Activated T-cell treated with anti-CD3 and anti-CD28 coated beads, Interleukin-2, amount 50 U/mL, for 24 hours (primary cell): ENCODE data around the gene PACS2.
A peak's percentile ranks its signal among the peaks of the same experiment; 100 is the strongest.
"Not testable (repeated sequence)": the region's sequence is repeated elsewhere in the genome, so short reads cannot be mapped to it uniquely, and the experiment has no call there.

Experiments used
- DNase-seq: peaks from one replicate; pipeline ENCODE4 v3.0.0-alpha.2; 2020
- H3K27ac Mint-ChIP-seq: 2 replicates; pipeline ENCODE4 v1.8.0; 2020; ENCODE audit warnings: mild to moderate bottlenecking, mixed read lengths
- H3K27me3 Mint-ChIP-seq: 2 replicates; pipeline ENCODE4 v1.8.0; 2020; ENCODE audit warnings: mixed read lengths
- H3K36me3 Mint-ChIP-seq: 2 replicates; pipeline ENCODE4 v1.8.0; 2020; ENCODE audit warnings: low read depth, mixed read lengths
- H3K4me1 Mint-ChIP-seq: 2 replicates; pipeline ENCODE4 v1.8.0; 2020; ENCODE audit warnings: low read depth, mixed read lengths
- H3K4me3 Mint-ChIP-seq: 2 replicates; pipeline ENCODE4 v1.8.0; 2020; ENCODE audit warnings: mild to moderate bottlenecking, moderate library complexity, mixed read lengths
- H3K9me3 Mint-ChIP-seq: 2 replicates; pipeline ENCODE4 v1.8.0; 2020; ENCODE audit warnings: mixed read lengths

PACS2 gene

DNA sequence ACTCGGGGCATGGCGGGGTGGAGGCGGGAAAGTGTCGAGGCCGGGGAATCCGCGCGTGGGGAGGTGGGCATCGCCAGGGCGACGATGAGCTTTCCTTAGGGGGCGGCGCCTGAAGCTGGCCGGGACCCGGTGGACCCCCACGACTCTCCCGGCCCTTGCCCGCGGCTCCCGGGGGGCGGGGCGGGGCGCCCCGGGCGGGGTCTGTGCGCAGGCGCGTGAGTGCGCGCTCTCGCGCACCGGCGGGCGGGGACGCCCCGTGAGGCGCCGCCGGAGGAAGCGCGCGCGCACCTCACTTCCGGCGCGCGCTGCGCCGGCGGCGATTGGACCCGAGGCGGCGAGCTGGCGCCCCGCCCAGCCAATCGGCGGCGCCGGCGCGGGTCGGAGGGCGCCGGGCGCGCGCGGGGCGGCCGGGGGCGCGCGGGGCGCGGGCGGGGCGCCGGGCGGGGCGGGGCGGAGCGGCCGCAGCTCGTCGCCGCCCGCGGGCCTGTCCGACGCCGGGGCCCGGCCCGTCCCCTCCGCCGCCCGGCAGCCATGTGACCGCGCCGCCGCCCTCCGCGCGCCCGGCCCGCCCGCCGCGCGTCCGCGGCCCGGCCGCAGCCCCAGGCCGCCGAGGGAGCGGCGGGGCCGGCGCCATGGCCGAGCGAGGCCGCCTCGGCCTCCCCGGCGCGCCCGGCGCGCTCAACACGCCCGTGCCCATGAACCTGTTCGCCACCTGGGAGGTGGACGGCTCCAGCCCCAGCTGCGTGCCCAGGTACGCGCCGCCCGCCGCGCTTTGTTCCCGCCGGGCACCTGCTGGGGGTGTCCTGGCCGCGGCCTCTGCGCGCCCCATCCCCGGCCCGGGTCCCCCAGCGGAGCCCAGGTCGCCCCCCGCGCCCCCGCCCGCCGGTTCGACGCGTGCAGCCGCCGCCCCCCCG lies at the start of gene PACS2:
TSS of gene PACS2 (plus strand) at position 462 of the 914 bp plus-strand sequence. CDS start at position 633, 171 bp downstream.
- Mint-ChIP-seq H3K36me3 (peaks cover 6% of the 10 kb centered on the region), H3K9me3 (no peaks in the 10 kb centered on the region), H3K27me3 (no peaks in the 10 kb centered on the region), H3K4me3 (peak within 1 kb of the TSS; percentile 86), H3K27ac (peak within 1 kb of the TSS; percentile 88), H3K4me1 (peaks cover 36% of the 10 kb centered on the region)
- DNase-seq: peak; percentile 87

DNA sequence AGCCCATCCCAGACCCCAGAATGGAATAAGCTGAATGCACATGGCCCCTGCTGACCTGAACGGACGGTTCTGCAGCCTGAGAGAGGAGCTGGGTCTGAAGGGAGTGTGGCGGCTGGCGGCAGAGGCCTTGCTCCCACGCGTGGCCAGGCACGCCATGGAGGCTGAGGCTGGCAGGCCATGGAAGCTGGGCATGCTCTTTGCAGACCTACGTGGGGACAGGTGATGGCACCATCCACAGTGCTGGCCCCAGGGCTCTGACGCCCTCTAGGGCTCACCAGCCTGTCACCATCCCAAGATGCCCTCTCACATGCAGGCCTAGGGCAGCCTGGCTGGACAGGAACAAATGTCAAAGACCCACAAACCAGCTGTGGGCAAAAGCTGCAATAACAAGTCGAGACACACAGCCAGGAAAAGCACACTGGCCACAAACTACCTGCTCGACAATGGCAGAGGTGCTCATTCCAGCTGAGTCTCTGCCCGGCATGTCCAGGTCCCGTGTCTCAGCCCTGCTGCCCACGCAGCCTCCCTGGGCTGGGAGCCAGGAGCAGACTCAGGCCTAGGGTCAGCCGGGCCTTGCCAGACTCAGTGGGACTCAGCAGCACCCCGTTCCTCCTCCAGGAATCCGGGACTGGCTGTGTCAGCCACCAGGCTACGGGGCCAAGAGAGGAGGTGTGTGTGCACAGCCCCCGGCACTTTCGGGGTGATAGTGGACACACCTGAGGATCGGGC lies 46.6 kb upstream of the PACS2 start:
- H3K36me3 Mint-ChIP-seq: peaks cover 31% of the 10 kb centered on the region
- no peaks in the 10 kb centered on the region for H3K9me3 Mint-ChIP-seq
- no peak overlapping the region for H3K27ac Mint-ChIP-seq
- no peak overlapping the region for H3K4me3 Mint-ChIP-seq
- no peak for DNase-seq
- peaks cover 2% of the 10 kb centered on the region for H3K4me1 Mint-ChIP-seq
- no peaks in the 10 kb centered on the region for H3K27me3 Mint-ChIP-seq

DNA sequence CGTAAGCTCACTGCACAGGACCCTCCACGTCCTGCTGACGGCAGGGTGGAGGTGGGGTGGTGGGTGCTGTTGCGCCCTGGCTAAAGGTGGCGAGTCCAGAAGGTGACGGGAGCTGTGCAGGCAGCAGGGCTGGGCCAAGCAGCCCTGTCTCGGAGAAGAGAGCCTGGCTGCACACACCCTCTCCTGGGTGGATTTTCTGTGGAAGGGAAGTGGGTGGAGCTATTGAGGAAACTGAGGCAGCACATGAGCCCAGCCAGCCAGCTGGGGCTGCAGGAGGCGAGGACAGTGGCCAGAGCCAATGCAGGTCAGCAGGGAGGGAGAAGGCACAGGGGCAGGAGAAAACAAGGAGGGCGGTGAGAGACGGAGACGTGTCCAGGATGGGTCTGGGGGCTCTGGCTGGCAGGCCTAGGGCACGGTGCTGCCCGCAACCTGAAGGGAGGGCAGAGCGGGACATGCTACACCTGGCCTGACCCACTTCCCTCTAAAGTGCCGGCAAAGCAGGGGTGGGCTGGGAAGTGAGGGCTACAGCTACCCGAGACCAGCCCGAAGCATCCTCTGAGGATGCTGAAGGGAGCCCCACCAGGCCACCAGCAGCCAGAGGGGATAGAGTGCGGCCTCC lies 45.7 kb upstream of the PACS2 start:
- no peak for DNase-seq
- H3K27ac Mint-ChIP-seq: no peak overlapping the region
- H3K4me3 Mint-ChIP-seq: no peak overlapping the region
- no peaks in the 10 kb centered on the region for H3K27me3 Mint-ChIP-seq
- no peaks in the 10 kb centered on the region for H3K9me3 Mint-ChIP-seq
- peaks cover 2% of the 10 kb centered on the region for H3K4me1 Mint-ChIP-seq
- H3K36me3 Mint-ChIP-seq: peaks cover 27% of the 10 kb centered on the region

DNA sequence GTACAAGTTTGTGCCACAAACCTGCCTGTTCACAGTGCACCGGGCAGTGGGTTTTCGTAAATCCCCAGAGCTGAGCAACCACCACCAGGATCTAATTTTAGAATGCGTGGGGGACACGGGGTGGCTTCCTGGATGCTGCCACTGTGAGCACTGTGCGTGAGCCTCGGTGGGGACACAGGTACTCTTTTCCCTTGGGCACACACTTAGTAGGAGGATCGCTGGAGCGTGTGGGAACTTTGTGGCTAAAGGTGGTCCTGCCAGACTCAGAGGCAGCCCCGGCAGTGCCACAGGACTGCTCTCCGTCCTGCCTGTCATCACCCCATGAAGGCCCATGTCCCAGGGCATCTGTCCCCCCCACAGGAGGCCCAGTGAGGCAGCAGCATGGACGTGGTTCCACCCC lies 45.1 kb upstream of the PACS2 start:
- no peak for DNase-seq
- no peaks in the 10 kb centered on the region for H3K27me3 Mint-ChIP-seq
- H3K9me3 Mint-ChIP-seq: no peaks in the 10 kb centered on the region
- H3K36me3 Mint-ChIP-seq: peaks cover 24% of the 10 kb centered on the region
- H3K4me3 Mint-ChIP-seq: no peak overlapping the region
- H3K4me1 Mint-ChIP-seq: peaks cover 2% of the 10 kb centered on the region
- H3K27ac Mint-ChIP-seq: no peak overlapping the region

DNA sequence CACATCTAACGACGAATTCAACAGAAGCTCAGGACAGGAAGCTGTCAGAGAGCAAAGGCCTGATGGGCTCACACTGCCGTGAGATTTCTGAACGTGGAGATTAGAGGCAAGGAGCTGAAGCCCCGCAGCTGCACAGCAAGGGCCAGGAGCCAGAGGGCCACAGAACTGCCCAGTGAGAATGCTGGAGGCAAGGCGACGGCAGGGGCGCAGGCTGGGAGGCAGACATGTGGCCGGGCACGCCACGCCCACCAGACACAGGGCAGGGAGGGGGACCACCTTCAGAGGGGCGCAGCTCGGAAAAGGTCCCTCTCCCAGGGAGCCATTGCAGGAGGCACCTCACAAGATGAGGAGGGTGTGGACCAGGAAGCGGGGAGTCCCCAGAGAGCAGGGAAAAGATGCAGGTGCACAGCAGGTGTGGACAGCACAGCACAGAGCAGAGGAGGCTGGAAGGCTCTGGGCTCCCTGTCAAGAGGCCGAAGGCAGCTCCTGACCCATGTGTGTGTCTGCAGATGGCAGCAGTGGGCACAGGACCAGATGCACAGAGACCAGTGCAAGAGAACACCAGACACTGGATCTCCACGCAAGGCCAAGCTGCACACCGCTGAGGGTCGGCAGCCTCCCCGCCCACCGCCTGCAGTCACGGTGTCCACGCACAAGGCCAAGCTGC lies 43.2 kb upstream of the PACS2 start:
- peaks cover 2% of the 10 kb centered on the region for H3K4me1 Mint-ChIP-seq
- no peak overlapping the region for H3K4me3 Mint-ChIP-seq
- peaks cover 20% of the 10 kb centered on the region for H3K36me3 Mint-ChIP-seq
- no peak overlapping the region for H3K27ac Mint-ChIP-seq
- no peaks in the 10 kb centered on the region for H3K27me3 Mint-ChIP-seq
- DNase-seq: no peak
- no peaks in the 10 kb centered on the region for H3K9me3 Mint-ChIP-seq

DNA sequence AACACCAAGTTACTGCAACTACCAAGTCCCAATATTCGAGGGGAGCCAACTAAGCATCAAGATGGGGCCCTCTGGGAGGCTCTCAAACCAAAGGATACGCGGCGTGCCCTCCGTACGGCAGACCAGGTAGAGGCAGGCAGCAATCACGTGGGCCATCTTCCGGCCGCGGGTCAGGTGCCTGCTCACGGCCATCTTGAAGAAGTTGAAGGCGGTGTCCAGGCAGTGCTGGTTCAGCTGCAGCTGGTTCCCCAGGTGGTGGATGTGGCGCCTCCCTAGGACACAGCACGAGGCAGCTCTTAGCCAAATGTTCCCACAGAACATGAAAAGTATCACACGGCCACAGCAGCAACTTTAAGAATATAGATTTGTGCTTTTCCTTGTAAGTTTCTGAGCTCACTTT lies 41.9 kb upstream of the PACS2 start:
- H3K27ac Mint-ChIP-seq: no peak overlapping the region
- no peaks in the 10 kb centered on the region for H3K9me3 Mint-ChIP-seq

DNA sequence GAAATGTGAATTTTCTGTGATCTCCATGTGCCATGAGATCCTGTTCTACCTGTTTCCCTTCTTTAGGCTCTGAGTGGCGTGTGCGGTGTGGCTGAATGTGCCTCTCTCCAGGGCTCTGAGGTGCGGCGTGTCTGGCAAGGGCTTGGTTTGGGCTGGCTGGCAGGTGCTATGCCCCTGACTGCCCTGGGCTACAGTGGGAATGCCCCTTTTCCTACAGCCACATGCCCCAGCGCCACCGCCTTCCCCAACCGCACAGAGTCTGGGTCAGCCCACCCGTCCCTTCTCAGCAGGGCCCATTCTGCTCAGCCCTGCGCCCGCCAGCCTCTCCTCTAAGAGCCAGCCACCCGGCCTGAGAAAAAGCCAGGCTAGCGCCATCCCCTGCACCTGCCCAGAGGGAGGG lies 41.5 kb upstream of the PACS2 start:
- Mint-ChIP-seq H3K27me3 (no peaks in the 10 kb centered on the region), H3K4me3 (no peak overlapping the region), H3K27ac (no peak overlapping the region), H3K36me3 (peaks cover 15% of the 10 kb centered on the region), H3K4me1 (peaks cover 2% of the 10 kb centered on the region), H3K9me3 (no peaks in the 10 kb centered on the region)
- DNase-seq: no peak

More for the DNA sequence above, 41.9 kb upstream of the PACS2 start:
- peaks cover 17% of the 10 kb centered on the region for H3K36me3 Mint-ChIP-seq
- no peaks in the 10 kb centered on the region for H3K27me3 Mint-ChIP-seq
- peaks cover 2% of the 10 kb centered on the region for H3K4me1 Mint-ChIP-seq
- H3K4me3 Mint-ChIP-seq: no peak overlapping the region
- DNase-seq: no peak

DNA sequence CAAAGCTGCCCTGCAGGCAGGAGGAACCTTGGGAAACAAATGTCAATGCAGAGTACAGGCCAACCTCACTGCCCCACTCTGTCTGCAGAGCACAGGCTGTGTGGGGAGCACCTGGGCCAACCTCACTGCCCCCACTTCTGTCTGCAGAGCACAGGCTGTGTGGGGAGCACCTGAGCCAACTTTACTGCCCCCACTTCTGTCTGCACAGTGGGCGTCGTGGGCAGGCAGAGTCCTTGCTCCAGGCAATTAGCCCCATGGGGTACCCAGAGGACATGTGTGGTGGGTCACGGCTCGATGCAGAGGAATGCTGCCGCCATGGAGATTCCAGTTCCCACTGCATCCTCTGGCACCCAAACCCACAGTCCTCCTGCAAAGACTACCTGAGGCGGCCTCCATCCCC lies 39.9 kb upstream of the PACS2 start:
- Mint-ChIP-seq H3K9me3 (no peaks in the 10 kb centered on the region), H3K36me3 (peaks cover 8% of the 10 kb centered on the region), H3K4me1 (peaks cover 3% of the 10 kb centered on the region), H3K27ac (no peak overlapping the region), H3K4me3 (no peak overlapping the region), H3K27me3 (no peaks in the 10 kb centered on the region)
- no peak for DNase-seq

DNA sequence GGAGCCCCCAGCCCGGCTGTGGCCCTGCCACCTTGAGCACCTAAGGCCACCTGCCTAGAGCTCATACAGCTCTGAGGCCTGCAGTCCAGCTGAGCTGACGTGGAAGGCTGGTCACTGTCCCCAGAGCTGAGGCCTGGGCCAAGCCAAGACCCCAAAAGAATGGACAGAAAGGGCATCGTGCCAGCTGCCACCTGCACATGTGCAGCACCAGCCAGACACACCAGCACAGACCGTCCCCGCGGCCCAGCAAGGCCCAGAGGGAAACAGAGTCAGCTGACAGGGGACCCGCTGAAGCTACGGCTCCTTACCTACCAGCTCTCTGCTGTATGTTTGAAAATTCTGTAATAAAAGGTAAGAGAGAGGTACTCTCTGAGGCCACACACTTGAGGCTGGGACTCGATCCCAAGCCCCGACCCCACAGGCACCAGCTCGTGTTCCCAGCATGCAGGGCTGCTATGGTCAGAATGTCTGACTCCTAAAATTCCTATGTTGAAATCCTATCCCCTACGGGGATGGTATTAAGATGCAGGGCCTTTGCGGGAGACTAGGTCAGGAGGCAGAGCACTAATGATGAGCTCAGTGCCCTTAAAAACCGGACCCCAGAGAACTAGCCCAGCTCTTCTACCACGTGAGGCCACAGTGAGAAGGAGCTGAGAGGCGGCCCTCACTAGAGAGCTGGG lies 39.1 kb upstream of the PACS2 start:
- peaks cover 7% of the 10 kb centered on the region for H3K4me1 Mint-ChIP-seq
- H3K27me3 Mint-ChIP-seq: no peaks in the 10 kb centered on the region
- no peak for DNase-seq
- peaks cover 12% of the 10 kb centered on the region for H3K36me3 Mint-ChIP-seq
- H3K4me3 Mint-ChIP-seq: no peak overlapping the region
- no peaks in the 10 kb centered on the region for H3K9me3 Mint-ChIP-seq
- H3K27ac Mint-ChIP-seq: no peak overlapping the region

DNA sequence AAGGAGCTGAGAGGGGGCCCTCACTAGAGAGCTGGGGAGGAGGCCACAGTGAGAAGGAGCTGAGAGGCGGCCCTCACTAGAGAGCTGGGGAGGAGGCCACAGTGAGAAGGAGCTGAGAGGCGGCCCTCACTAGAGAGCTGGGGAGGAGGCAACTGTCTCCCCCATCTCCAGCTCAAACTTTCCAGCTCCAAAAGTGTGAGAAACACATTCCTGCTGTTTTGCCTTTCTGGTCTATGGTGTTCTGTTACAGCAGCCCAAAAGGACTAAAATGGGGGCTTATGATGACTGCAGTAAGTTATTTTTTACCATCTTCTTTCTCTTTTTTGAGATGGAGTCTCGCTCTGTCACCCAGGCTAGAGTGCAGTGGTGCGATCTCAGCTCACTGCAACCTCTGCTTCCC lies 37.1 kb upstream of the PACS2 start:
- peaks cover 15% of the 10 kb centered on the region for H3K4me1 Mint-ChIP-seq
- H3K9me3 Mint-ChIP-seq, DNase-seq, H3K27me3 Mint-ChIP-seq, H3K4me3 Mint-ChIP-seq, H3K27ac Mint-ChIP-seq: not testable (repeated sequence)
- peaks cover 10% of the 10 kb centered on the region for H3K36me3 Mint-ChIP-seq

DNA sequence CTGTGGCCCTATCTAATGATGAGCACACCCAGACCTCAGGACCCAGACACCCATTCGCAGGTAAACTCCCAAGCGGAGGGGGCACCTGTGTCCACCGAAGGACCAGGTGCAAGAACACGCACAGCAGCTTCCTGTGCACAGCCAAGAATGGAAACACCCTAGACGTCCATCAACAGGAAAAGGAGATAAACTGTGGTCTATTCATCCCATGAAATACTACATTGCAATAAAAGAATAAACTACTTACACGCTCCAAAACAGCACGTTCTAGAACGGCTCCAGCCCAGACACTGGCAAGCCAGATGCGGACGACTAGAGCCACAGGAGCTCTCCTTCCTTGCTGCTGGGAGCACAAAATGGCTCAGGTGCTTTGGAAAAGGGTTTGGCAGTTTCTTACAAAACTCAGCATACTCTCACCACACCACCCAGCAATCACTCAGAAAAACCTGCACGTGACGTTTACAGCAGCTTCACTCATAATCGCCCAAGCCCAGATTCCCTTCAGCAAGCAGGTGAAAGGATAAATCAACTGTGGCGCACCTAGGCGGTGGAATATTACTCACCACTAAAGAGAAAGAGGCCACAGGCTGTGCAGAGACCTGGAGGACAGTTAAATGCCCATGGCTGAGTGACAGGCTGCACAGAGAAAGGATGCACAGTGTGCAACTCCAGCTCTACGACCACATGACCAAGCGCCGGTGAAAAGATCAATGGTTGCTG lies 34.7 kb upstream of the PACS2 start:
- peaks cover 22% of the 10 kb centered on the region for H3K36me3 Mint-ChIP-seq
- no peak overlapping the region for H3K27ac Mint-ChIP-seq
- no peak overlapping the region for H3K4me3 Mint-ChIP-seq
- peaks cover 29% of the 10 kb centered on the region for H3K4me1 Mint-ChIP-seq
- DNase-seq: no peak
- H3K27me3 Mint-ChIP-seq: no peaks in the 10 kb centered on the region
- H3K9me3 Mint-ChIP-seq: no peaks in the 10 kb centered on the region

DNA sequence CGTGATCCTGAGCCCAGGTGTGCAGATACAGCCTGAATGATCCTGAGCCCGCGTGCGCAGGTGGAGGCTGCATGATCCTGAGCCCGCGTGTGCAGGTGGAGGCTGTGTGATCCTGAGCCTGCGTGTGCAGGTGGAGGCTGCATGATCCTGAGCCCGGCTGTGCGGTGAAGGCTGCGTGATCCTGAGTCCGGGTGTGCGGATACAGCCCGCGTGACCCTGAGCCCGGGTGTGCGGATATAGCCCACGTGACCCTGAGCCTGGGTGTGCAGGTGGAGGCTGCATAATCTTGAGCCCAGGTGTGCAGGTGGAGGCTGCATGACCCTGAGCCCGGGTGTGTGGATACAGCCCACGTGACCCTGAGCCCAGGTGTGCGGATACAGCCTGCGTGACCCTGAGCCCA lies 34.0 kb upstream of the PACS2 start:
- Mint-ChIP-seq H3K9me3 (no peaks in the 10 kb centered on the region), H3K4me3 (no peak overlapping the region), H3K36me3 (peaks cover 29% of the 10 kb centered on the region), H3K4me1 (peaks cover 31% of the 10 kb centered on the region), H3K27ac (no peak overlapping the region), H3K27me3 (no peaks in the 10 kb centered on the region)
- DNase-seq: no peak

DNA sequence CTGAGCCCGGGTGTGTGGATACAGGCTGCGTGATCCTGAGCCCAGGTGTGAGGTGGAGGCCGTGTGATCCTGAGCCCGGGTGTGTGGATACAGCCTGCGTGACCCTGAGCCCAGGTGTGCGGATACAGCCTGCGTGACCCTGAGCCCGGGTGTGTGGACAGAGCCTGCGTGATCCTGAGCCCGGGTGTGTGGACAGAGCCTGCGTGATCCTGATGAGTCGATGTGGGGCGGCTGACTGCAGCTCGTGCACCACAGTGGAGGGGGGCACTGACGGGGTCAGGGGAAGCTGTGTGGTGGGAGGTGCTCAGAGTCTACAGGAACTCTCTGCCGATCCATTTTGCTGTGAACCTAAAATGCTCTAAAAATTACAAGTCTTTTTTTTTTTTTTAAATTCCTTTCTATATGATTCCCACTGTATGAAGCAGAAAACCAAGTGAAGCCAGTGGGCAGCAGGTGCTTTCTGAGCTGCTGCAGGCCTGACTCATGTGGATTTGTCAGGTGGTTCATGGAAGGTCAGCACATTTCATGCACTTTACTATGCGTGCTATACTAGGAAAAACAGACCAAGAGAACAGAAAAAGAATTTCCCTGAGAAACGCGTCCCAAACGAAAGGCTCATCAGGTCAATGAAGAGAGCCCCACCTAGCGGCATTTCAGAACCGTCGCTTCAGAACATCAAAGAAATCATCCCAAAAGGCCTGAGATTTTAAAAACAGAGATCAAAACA lies 33.0 kb upstream of the PACS2 start:
- Mint-ChIP-seq H3K36me3 (peaks cover 33% of the 10 kb centered on the region), H3K27ac (peak overlapping the region; percentile 17), H3K4me1 (peaks cover 31% of the 10 kb centered on the region), H3K4me3 (no peak overlapping the region), H3K9me3 (no peaks in the 10 kb centered on the region), H3K27me3 (no peaks in the 10 kb centered on the region)
- DNase-seq: no peak
